ENCODE results near the gene KCNK13.

KCNK13 gene

DNA sequence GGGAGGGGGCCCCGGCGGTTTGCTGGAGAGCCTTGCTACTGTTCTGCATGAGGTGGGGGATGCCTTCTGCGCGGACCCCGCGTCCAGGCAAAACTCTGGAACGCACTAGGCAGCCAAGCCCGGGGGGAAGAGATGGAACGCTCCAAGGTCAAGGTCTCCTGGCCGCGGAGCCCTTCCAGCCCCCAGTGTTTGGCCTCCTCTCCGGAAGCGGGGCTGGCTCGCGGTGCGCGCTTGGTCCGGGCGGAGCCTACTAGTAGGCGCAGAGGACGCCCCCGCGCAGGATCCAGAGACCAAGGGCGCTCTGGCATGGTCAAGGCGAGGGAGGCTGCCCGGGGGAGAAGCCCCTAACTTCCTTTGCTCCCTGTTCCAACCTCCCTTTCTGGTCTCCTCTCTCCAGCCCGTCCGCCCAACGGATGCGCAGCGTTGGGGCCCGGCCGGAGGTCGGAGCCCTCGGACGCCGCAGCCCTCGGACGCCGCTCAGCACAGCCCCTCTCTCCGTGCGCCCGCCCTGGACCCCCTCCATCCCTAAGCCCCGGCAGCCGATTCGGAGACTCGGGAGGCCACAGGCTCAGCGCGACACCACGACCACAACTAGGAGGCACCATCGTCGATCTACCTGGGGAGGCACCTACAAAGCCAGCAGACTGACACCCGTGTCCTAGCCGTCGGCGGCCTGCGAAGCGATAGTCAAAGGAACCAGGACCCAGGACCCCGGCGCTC lies 669 bp upstream of the KCNK13 start:
- TF ChIP-seq, protein P1, sequence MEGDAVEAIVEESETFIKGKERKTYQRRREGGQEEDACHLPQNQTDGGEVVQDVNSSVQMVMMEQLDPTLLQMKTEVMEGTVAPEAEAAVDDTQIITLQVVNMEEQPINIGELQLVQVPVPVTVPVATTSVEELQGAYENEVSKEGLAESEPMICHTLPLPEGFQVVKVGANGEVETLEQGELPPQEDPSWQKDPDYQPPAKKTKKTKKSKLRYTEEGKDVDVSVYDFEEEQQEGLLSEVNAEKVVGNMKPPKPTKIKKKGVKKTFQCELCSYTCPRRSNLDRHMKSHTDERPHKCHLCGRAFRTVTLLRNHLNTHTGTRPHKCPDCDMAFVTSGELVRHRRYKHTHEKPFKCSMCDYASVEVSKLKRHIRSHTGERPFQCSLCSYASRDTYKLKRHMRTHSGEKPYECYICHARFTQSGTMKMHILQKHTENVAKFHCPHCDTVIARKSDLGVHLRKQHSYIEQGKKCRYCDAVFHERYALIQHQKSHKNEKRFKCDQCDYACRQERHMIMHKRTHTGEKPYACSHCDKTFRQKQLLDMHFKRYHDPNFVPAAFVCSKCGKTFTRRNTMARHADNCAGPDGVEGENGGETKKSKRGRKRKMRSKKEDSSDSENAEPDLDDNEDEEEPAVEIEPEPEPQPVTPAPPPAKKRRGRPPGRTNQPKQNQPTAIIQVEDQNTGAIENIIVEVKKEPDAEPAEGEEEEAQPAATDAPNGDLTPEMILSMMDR (IDR thresholded peaks at IDR 0.05; ENCODE audit: low read depth, low read length, missing control alignments): no peak
- peak overlapping the region; percentile 52 for H3K4me3 ChIP-seq (ENCODE audit: low read depth, low read length)
- DNase-seq (ENCODE audit: low read depth): no peak

DNA sequence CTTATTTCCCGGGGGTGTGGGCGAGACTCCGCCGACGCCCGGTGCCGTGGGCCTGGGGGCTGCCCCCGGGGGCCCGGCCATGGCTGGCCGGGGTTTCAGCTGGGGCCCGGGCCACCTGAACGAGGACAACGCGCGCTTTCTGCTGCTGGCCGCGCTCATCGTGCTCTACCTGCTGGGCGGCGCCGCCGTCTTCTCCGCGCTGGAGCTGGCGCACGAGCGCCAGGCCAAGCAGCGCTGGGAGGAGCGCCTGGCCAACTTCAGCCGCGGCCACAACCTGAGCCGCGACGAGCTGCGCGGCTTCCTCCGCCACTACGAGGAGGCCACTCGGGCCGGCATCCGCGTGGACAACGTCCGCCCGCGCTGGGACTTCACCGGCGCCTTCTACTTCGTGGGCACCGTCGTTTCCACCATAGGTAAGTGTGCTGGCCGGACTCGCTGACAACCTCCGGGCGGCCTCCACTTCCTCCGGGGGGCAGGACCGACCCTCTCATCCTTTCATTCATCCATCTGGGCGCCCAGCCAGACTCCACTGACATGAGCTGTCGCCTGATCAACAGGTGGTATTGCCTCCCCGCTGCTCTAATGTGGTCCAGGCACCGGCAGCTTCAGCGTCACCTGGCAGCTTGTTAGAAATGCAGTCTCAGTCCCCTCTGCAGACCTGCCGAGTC lies 467 bp downstream of the KCNK13 start:
- no peak overlapping the region for H3K4me3 ChIP-seq (ENCODE audit: low read depth, low read length)
- TF ChIP-seq, protein P1 (IDR thresholded peaks at IDR 0.05; ENCODE audit: low read depth, low read length, missing control alignments): no peak
- no peak for DNase-seq (ENCODE audit: low read depth)

DNA sequence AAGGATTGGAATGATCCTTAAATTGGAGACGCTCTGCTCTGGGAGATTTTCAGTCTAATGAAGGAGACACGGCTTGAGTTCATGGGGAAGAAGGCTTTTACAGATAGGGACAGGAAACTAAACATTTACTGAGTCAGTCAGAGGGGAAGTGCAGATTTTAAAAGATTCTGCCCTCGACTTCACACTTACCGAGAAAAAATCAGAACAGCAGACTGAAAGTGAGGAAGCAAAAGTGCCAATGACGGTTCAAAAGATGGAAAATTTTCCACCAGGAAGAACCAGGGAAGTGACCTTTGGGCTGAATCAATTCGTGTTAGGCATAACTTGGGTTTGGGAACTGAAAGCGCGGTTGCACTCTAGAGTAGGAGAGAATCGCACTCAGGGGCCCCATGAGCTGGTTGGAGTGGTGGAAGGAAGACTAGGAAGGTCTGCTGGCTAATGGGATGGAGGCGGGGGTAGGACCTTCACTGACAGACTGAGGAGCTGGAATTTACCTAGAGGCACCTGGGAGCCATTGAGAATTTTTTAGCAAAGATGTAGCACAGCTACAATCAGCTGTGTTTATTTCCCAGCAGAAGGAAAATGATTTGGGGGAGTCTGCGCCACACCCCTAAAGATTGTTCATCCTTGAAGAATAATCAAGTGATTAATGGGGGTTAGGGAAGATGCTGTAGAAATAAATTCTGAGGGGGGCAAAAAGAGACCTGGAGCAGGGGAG lies 1.2 kb downstream of the KCNK13 start:
- no peak overlapping the region for H3K4me3 ChIP-seq (ENCODE audit: low read depth, low read length)
- TF ChIP-seq, protein P1 (IDR thresholded peaks at IDR 0.05; ENCODE audit: low read depth, low read length, missing control alignments): no peak
- DNase-seq (ENCODE audit: low read depth): no peak

DNA sequence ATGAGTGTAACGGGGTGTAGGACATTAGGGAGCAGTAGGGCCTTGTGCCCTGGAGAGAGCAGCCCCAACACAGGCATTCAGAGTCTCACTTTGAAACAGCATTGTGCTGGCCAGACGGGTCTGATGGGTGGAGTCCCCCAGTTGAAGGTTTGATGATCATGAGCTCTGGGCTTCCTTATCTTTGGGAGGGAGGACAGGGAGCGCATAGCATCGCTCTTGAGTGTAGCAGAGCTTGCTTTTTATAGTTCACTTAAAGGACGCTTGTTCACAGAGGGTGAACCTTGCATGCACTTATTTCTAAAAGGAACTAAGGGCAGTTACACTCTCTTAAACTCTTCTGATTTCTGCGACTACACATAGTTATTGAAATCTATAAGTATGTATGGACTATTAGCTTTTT lies 10.6 kb downstream of the KCNK13 start:
- no peak for DNase-seq (ENCODE audit: low read depth)
- TF ChIP-seq, protein P1 (IDR thresholded peaks at IDR 0.05; ENCODE audit: low read depth, low read length, missing control alignments): no peak
- no peak overlapping the region for H3K4me3 ChIP-seq (ENCODE audit: low read depth, low read length)

DNA sequence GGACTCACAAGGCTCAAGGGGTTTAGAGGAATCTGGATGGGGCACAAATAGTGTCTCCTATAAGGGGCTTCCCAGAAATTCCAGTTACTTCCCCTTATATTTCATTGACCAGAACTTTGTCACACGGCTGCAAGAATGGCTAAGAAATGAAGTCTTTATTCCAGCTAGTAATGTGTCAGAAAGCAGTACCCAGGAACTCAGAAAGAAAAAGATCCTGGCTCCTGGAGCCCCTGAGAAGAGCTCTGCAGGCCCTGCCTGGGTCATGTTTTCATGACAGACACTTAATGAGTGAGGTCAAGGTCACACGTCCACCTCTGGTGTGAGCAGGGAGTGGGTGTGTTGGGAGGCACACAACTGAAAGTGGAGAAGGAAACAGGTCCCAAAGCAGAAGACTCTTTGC lies 17.8 kb downstream of the KCNK13 start:
- no peak for DNase-seq (ENCODE audit: low read depth)
- TF ChIP-seq, protein P1 (IDR thresholded peaks at IDR 0.05; ENCODE audit: low read depth, low read length, missing control alignments): no peak
- H3K4me3 ChIP-seq (ENCODE audit: low read depth, low read length): no peak overlapping the region

DNA sequence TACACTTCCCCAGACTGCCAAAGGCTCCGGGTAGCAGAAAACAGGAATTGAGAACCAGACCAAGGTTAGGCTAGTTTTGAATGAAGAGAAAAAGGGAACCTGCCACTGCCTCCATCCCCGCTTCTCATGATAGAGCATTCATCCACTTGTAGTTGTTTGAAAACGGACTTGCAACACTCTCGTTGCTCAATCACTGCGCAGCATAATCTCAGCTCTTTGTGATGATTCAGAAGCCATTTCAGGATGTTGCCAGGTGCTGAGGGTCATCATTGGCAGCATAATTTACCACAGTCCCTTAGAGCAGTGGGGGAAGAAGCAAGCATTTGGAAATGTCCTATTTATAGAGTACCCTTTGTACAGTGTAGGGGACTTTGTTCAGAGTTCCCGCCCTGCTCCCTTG lies 25.6 kb downstream of the KCNK13 start:
- TF ChIP-seq, protein P1 (IDR thresholded peaks at IDR 0.05; ENCODE audit: low read depth, low read length, missing control alignments): no peak
- DNase-seq (ENCODE audit: low read depth): peak; percentile 2
- no peak overlapping the region for H3K4me3 ChIP-seq (ENCODE audit: low read depth, low read length)

Measured in GM12864 (cell line).